Measurements from ENCODE around the gene FBXO24. TPM values are rescaled to one million over a fixed set of nuclear protein-coding genes. Genes with fewer than 3 reads are reported as not detected.

FBXO24 gene
- total RNA-seq, 6 donors from 2014 or later = 0.63 to 4.2 (median 0.77) TPM; not detected in 3

GRCh38 chr7:100575206-100575631 lies 10.9 kb upstream of the FBXO24 start:
- WGBS, 2 donors = 85 to 88% methylated on average over 10 to 14 of the region's 14 CpGs
- DNase-seq (no peak), ATAC-seq (ENCODE audit: low FRiP score in 2 of 2) (no peak)
- no peak for TF ChIP-seq CTCF (IDR thresholded peaks at IDR 0.05)
- TF ChIP-seq EP300 (IDR thresholded peaks at IDR 0.05) = no peak
- TF ChIP-seq POLR2A (IDR thresholded peaks at IDR 0.05) = no peak
- no peak for TF ChIP-seq POLR2AphosphoS5 (IDR thresholded peaks at IDR 0.05)
- H3K27me3 ChIP-seq = no peaks in the 10 kb centered on the region
- peaks cover 44 to 81% (median 76%) of the 10 kb centered on the region in 4 donors for H3K36me3 ChIP-seq
- no peak overlapping the region for H3K27ac ChIP-seq
- no peak overlapping the region for H3K4me3 ChIP-seq
- peaks cover 3 to 13% (median 4%) of the 10 kb centered on the region in 4 donors for H3K4me1 ChIP-seq
- no peaks in the 10 kb centered on the region for H3K9me3 ChIP-seq

- Histone ChIP-seq H3K4me3 (no peak overlapping the region), H3K4me1 (peaks cover 0 to 9% (median 0%) of the 10 kb centered on the region in 4 donors), H3K9me3 (no peaks in the 10 kb centered on the region), H3K27me3 (no peaks in the 10 kb centered on the region), H3K27ac (no peak overlapping the region), H3K36me3 (peaks cover 46 to 87% (median 79%) of the 10 kb centered on the region in 4 donors)
- TF ChIP-seq POLR2A (IDR thresholded peaks at IDR 0.05) = no peak
- no peak for TF ChIP-seq EP300 (IDR thresholded peaks at IDR 0.05)
- TF ChIP-seq POLR2AphosphoS5 (IDR thresholded peaks at IDR 0.05) = no peak
- TF ChIP-seq CTCF (IDR thresholded peaks at IDR 0.05) = no peak
- ATAC-seq (ENCODE audit: low FRiP score in 2 of 2) (no peak), DNase-seq (no peak)
- 91 to 96% methylated on average over 9 to 15 of the region's 17 CpGs for WGBS, 2 donors
Measured at GRCh38 chr7:100575746-100576383, 10.3 kb upstream of the FBXO24 start.

GRCh38 chr7:100576384-100576993 lies 9.6 kb upstream of the FBXO24 start:
- peaks cover 52 to 93% (median 86%) of the 10 kb centered on the region in 4 donors for H3K36me3 ChIP-seq
- no peaks in the 10 kb centered on the region for H3K27me3 ChIP-seq
- no peaks in the 10 kb centered on the region for H3K9me3 ChIP-seq
- TF ChIP-seq POLR2A (IDR thresholded peaks at IDR 0.05) (no peak), EP300 (IDR thresholded peaks at IDR 0.05) (no peak), POLR2AphosphoS5 (IDR thresholded peaks at IDR 0.05) (no peak), CTCF (IDR thresholded peaks at IDR 0.05) (no peak)
- no peak overlapping the region for H3K4me3 ChIP-seq
- peaks cover 0 to 9% (median under 1%) of the 10 kb centered on the region in 4 donors for H3K4me1 ChIP-seq
- no peak for DNase-seq
- no peak for ATAC-seq (ENCODE audit: low FRiP score in 2 of 2)
- WGBS, 2 donors = 80 to 97% methylated on average over 5 to 13 of the region's 13 CpGs
- no peak overlapping the region for H3K27ac ChIP-seq

GRCh38 chr7:100577103-100577502 lies 9.0 kb upstream of the FBXO24 start:
- H3K4me1 ChIP-seq = peaks cover 4 to 15% (median 6%) of the 10 kb centered on the region in 4 donors
- no peak overlapping the region for H3K27ac ChIP-seq
- H3K9me3 ChIP-seq = no peaks in the 10 kb centered on the region
- no peak for DNase-seq
- TF ChIP-seq POLR2A (IDR thresholded peaks at IDR 0.05) (no peak), POLR2AphosphoS5 (IDR thresholded peaks at IDR 0.05) (no peak), CTCF (IDR thresholded peaks at IDR 0.05) (no peak), EP300 (IDR thresholded peaks at IDR 0.05) (no peak)
- no peak for ATAC-seq (ENCODE audit: low FRiP score in 2 of 2)
- no peak overlapping the region for H3K4me3 ChIP-seq
- 93 to 94% methylated on average over 8 to 24 of the region's 24 CpGs for WGBS, 2 donors
- H3K27me3 ChIP-seq = no peaks in the 10 kb centered on the region
- peaks cover 58 to 98% (median 92%) of the 10 kb centered on the region in 4 donors for H3K36me3 ChIP-seq

All from upper lobe of left lung (tissue), 6 donors.